NCI-H526 (cell line): ENCODE results near the gene PAK6.
A peak's percentile ranks its signal among the peaks of the same experiment; 100 is the strongest.

Experiments used
- DNase-seq, 2 experiments: peaks; one replicate each; lab custom pipeline; 2025; lab: John Stamatoyannopoulos, UW

The PAK6 gene

DNA sequence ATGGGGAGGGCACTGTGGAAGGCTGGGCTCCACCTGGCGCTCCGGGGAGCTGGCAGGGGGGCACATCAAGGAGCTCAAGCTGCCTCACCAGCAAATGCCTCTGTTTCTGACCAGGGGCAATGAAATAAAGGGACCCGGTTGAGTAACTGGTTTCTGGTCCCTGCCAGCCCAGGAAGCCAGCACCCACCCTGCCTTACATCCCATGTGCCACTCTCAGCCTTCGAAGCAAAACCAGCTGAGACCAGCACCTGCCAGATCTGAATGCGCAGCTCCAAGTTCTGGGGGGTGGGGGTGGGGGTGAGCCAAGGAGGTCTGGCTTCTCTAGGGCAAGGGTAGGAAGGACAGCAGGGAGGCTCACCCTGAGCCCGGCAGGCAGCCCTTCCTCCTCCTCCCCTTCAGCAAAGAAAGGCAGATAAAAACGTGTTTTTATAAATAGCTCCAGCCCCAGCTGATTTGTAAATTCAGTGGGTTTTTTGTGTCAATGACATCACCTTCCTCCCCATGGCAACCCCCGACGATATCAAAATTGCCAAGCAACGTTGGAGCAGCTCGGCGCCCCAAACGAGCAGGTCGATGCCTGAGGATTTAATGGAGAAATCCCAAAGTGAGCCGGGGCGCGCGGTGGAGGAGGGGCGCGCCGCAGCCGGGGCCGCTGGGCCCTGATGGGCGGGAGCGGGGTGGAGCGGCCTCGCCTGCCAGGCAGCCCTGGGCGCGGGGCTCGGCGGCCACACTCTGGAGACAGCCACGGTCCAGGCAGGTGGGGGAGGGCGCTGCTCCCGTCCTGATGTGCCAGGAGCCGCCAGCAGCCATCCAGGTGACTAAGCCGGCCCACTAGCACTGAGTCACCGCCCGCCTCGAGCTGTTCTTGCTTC lies at the start of gene PAK6:
PAK6 (plus strand) TSS at position 532 of the 872 bp plus-strand sequence. CDS start 25,723 bp downstream, outside the sequence.
- peak; percentile 66 to 90 for DNase-seq

DNA sequence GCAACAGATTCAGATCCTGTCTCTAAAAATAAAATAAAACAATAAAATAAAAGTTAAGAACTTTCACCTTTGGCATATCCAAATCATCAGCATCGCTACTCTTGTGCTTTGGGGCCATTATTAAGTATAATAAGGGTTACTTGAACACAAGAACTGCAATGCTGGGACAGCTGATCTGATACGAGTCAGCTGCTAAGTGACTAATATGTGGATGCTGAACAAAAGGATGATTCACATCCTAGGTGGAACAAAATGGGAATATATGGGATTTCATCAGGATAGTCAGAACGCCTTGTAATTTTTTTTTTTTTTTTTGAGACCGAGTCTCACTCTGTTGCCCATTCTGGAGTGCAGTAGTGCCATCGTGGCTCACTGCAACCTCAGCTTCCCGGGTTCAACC lies 48.3 kb upstream of the PAK6 start:
- no peak for DNase-seq

DNA sequence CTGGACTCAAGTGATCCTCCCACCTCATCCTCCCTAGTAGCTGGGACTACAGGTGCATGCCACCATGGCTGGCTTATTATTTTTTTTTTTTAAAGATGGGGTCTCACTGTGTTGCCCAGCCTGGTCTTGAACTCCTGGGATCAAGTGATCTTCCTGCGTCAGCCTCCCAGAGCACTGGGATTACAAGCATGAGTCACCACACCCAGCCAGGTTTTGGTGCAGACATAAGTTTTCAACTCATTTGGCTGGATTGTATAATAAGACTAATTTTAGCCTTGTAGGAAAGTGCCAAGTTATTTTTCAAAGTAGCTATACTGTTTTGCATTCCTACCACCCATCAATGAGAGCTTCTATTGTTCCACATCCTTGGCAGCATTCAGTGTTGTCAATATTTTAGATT lies 45.9 kb upstream of the PAK6 start:
- no peak for DNase-seq

DNA sequence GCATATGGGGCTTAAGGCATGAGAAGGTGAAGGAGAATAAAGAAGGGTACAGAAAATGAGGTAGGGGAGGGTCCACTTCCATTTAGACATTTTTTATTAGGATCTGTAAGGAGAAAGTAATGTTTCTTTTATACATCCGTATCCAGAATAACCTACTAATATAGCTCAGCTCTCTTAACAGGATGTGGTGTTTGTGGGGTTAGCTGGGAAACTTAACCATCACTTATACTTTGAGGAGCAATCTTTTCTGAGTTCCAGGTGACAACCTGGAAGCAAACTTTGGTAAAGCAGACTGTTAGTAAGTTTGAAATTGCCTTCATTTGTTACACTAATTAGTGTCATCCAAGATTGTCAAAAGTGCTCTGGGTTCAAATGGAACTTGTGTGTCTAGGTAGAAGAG lies 41.4 kb upstream of the PAK6 start:
- no peak for DNase-seq

DNA sequence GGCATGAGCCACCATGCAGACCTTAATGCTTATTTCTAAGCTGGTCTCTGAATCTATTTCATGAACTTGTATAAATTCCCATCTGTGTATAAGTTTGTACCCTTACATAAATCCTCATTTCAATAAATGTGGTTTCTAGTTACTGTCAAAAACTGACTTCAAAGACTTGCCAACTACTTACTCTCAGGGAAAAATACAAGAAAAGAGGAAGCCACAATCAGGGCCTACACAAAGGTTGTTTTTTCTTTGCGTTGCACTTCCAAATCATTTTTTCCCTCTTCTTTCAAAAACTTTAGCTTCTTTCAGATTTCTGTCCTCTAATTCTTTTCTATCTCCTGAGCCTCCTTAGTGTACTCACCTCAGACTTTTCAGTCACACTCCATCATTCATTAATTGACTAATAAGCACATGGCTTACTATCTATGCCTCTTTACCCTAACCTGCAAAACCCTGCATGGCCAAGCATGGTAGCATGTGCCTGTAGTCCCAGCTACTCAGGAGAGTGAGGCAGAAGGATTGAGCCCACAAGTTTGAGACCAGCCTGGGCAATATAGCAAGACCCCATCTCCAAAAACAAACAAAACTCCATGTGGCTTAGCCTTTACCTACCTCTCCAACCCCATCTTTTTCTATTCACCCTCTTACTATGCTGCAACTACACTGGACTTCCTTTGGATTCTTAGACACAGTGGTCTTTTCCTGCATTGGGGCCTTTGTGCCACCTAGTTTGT lies 40.3 kb upstream of the PAK6 start:
- DNase-seq, result no peak

DNA sequence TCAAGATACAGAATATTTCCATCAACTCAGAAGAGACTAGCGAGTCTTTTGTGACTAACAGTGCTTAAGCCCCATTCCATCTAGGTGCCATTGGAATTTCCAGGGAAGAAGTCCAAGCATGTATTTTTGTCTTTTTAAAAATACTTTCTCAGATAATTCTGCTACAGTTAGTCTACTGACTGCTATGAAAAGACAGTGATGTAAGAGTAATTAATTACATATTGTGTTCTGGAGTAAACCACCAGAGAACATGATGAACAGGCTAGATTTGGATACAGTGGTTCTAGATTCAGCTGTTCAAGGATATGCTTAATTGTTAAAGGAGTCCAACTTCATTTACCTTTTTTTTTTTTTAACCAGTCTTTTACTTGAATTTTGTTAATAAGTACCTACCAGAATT lies 34.8 kb upstream of the PAK6 start:
- DNase-seq, result no peak

DNA sequence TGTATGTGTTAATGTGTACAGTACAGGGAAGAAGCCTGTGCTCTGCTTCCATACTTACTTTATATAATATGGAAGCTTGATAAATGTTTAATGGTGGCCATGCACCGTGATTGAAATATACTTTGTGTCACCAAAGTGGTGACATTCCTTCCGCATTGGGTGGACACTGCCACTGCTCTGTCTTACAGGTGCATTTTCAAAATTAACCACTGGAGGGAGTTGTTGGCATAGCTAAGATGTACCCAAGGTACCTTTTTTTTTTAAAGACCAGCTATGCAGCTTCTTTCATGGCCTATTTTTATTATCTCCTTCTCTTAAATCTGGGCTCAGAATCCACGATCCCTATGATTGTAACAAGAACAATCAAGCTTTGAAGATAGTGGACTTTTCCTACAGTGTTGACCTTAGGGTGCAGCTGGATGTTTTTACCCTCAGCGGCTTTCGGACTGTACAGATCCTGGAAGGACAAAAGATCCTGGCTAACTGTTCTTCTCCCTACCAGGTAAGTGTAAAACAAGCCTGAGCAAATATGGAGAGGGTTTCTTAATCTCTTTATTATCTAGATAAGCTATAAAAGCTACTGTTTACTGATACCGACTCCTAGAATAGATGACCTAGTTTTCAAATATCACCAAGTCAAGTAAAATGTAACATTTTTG lies 21.6 kb upstream of the PAK6 start:
- DNase-seq, result peak; percentile 40 to 81

DNA sequence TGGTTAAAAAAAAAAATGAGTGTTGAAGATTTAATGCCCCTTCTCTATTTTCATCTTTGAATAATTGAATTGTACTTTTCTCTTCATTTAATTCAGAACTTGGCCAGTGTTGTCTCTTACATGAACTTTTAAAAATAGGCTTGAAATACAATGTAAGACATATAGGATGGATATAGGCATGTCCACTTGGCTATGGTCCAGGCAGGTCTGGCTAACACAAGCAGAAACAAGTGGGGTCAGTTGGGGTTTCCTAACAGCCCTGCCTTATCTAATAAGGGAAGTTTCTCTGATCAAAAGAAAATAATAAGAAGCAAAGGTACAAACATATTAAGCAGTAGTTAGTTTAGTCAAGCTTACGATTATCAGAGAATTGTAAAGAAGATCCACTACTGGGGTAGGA lies 19.1 kb upstream of the PAK6 start:
- DNase-seq, result no peak

DNA sequence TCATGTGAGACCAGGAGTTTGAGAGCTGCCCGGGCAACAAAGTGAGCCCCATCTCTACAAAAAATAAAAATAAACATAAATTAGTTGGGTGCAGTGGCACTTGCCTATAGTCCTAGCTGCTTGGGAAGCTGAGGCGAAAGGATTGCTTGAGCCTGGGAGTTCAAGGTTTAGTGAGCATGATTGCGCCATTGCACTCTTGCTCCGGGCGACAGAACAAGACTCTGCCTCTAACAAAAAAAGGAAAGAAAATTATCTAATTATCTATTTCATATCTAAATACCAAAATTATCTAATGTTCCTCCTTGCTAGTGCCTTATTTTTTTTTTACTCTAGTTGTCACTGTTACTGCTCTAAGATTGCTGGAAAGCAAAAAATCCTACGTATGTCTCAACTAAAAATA lies 16.7 kb upstream of the PAK6 start:
- DNase-seq, result no peak

DNA sequence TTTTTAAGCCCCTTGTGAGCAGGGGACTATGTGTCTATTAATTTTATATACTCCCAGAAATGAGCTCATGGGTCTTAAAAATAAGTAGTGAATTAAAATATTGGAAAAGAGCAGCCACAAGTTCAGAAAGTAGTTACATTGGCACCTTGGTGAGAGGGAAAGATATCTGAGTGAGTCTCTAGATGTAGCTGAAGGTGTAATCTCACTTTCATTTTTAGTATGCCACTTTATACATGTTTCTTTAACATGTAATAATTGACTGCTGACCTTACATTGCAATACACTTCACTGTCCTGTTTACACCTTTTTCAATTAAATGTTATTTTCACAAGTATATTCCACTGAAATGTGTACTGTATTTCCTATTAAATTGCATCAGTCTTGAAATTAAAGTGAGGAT lies 12.1 kb upstream of the PAK6 start:
- DNase-seq, result no peak

DNA sequence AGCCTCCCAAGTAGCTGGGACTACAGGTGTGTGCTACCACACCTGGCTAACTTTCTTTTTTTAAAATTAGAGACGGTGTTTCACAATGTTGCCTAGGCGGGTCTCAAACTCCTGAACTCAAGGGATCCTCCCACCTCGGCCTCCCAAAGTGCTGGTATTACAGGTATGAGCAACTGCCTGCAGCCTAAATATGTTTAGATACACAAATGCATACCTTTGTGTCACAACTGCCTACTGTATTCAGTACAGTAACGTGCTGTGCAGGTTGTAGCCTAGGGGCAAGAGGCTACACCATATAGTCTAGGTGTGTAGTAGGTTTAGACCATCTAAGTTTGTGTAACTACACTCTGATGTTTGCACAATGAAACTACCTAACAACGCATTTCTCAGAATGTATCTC lies 9.5 kb upstream of the PAK6 start:
- DNase-seq, result no peak

DNA sequence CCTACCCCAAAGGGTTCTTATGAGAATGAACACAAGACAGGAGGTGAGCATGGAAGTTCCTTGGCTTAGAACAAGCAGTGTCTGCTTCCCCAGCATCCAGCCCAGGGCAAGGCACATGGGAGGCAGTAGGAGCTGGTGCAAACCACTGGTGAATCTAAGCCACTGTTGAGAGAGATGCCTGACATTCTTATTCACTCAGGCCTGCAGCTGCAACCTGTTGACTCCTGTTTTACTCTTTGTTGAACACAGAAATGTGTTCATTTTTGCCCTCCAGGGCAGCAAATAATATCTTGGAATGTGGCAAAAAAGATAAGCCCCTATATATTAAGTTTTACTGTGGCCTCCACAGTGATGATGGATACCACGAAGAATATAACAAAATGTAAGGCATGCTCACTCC lies 8.9 kb upstream of the PAK6 start:
- DNase-seq, result no peak

DNA sequence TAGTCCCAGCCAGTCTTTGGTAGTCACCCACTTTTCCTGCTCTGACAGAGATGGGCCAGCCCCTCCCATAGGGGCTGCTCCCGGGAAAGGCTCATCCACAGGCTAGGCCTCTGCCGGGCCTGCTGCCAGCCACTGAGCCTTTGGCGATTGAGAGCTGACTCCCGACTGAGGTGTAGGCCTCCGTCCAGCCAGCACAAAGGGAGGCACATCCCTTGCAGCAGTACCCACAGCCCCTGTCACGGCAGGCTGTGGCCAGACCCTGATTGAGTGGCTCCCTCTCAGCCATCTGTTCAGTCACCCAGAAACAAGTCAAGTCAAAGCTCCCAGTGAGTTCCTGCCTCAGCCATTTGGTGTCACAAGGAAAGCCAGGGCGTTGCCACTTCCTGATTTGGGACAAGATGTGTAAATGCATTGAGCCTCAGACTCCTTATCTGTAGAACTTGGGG lies 6.2 kb upstream of the PAK6 start:
- DNase-seq, result no peak

DNA sequence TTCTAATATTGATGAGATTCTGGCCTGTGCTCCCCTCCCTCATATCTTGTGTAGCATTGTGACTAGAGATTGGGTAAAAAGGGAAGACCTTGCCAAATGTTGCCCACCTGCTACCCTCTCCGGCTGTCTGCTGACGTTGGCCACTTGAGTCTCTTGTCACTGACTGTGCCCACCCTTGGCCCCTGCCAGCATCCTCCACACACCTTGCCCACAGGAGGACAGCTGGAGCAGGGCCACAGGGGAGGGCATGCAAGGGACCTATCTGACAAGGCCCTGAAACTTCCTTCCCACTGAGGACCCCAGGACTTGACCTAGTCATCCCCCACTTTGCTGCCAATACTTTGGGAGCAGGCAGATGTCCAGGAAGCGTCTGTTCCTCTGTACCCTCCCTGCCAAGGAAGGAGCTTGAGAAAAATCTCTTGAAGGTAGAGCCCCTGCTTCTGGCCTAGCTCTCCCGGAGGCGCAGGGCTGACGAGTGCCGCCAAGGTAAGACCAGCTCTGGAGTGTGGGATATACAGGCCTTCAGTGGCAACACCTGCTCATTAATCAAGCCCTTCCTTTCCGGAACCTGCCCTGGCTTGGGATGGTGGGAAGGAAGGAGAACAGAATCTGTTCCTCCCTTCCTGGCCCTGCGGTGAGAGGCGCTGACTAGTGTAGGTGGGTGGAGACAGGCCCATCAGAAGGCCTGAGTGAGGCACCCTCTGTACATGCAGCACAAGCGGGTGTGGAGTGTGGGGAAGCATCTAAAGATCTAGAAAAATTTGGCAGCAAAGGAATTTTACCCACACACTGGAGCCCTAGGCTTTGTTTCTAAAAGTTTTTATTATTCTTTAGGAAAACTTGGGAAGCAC lies 4.9 kb upstream of the PAK6 start:
- DNase-seq, result no peak

DNA sequence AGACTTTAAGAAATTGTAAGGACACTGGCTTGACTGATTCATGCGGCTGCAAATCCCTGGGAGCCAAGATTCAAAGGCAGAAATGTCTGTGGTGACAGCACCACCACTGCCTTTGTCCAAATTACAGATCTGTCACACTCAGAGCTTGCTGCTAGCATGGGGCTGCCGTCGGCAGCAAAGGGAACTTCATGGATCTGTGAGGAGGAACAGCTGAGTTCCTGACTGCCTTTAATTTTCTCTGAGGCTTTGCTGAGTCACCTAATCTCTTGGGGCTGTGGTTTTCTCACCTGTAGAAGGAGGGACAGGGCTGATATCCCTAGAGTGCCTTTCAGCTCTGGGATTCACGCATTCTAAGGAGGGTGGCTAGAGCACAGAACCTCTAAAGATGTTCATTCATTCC lies 4.1 kb upstream of the PAK6 start:
- no peak for DNase-seq

DNA sequence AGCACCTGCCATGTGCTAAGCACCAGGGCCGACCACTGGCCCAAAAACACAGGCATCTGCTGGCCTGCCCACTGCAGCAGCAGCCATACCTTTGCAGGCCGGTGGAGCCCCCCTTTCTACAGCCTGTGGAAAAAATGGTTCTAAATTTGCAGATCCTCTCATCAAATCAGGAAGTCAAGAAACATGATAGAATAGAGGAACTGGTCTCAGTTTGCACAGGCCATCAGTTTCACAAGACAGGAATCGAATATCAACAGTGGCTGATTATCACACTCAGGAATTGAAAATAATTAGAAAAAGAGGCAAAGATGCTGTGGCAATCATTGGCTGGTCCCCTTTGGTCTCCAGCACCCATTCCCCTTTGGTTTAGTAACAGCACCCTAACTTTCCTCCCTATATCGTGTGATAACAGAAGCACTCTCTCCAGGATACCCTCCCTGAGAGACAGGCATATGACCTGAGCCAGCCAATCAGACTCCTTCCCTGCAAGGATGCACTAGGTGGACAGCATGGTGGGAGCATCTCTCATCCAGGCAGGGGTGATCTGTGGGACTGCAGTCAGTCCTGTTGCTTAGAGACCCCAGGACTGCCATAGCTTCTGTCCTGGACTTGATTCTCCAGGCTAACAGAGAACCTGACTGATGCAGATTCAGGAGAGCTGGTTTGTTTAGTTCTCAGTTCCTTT lies 3.5 kb upstream of the PAK6 start:
- no peak for DNase-seq

DNA sequence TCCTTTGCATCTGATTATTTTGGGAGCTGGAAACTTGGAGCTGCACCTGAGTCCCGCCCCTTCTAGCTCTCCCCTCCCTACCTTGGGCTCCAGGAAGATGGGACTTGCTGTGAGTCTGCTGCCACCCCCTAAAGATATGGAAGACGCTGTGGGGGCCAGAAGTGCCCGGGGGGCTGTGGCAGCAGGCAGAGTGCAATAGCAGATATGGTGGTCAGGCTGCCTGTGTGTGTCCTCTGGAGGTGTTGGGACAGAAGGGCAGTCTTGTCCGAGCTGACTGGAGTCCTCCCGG lies 485 bp downstream of the PAK6 start:
- no peak for DNase-seq

DNA sequence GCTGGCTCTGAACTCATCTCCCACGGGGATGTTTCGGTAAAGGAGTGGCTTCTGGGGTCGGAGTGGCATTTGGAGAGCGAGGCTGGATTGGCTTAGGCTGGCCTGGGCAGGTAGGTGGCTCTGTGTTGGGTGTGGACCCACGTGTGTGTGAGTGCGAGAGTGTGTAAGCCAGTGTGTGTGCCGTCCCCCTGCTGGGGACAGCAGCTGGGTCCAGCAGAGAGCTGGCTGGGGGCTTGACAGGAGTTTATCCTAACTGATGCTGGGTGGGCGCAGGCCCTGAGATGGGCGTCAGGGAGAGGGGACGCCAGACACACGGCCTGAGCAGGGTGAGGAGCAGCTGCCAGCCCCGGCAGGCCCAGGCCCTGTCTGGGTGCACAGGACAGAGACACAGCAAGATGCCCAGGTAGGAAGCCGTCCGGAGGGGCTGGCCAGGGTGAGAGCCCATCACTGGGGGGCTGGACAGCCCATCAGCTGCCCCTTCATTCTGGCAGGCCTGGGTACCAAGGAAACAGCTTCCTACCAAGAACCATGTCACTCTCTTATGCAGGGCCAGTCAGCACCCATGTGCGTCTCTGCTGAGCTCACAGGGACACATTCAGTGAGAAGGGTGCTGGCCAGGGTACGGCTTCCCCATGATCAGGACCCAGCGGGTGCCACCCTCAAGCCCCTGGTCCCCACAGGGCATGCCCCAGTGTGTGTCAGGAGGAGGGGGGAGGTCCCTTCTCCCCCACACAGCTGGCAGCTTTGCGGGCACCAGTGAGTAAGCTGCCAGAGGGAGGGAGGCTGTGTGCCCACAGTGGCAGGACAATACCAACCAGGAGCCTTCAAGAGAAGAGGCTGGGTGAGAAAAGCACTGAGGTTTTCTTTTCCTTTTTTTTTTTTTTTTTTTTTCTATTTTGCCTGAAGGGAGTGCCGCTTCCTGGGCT lies 1.1 kb downstream of the PAK6 start:
- DNase-seq, result peak; percentile 27 to 59

DNA sequence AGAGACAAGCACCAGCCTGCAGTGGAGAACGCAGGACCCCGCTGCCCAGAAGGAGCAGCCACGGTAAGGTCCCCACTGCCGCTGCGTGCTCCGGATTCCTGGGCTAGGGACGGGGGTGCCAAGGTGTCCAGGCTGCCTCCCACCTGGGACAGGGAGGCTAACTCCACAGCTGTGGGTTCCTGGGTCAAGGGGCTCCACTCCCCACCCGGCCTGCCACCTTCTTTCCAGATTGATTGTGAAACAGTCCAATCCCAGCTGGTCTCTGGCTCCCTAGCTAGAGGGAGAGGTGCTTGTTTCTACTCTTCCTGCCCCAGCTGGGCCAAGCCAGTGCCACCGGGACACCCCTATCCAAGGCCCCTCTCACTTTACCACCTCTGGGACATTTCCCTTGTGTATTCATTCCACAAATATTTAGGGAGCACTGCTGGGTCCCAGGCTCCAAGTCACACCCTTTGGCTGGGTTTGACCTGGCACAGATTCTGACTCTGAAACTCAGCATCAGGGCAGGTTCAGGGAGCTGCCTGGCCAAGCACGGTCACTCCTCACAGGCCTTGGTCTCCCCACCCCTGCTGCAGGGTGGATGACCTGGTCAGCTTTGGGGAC lies 1.9 kb downstream of the PAK6 start:
- no peak for DNase-seq
